HG03469 (cell line): ENCODE measurements around the gene GAPVD1.
"Not testable (repeated sequence)": the region's sequence is repeated elsewhere in the genome, so short reads cannot be mapped to it uniquely, and the experiment has no call there.

Experiments used
- ATAC-seq: cut with Tn5 transposase; IDR thresholded peaks from one replicate; pipeline ENCODE4 v1.9.1; 2021; ENCODE audit warnings: mild to moderate bottlenecking, moderate library complexity, moderate number of reproducible peaks; ENCODE audit not compliant: unreplicated experiment

GAPVD1 gene

DNA sequence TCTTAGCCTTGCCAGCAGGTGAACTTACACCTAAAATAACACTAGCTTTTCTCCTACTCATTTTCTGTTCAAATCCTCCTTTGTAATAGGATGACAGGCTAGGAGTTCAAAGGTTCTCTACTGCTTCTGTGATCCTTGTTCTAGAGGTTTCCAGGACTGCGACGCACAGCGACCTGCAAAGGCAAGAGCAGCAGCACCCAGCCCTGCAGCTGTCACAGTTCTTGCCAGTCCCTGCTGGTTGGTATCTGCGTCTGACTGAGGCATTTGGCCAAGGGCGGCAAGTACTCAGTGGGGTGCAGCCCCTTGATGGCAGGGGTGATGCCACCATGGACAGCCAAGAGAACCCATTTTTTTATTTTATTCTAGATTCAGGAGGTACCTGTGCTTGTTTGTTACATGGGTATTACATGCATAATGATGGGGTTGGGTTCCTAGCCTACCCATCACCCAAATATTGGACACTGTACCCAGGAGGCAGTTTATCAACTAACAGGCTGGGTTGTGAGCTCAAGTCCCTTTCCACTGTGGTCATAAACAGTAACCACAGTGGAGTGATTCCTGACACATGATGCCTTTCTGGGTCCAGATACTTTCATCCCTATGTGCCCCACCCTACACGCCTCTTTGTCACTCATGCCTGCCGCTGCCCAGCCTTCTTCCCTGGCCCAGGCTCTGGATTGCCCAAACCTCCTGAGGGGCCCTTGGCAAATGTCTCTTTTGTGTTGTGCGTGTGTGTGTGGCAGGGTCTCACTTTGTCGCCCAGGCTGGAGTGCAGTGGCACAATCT lies 111.0 kb downstream of the GAPVD1 start:
- ATAC-seq, result no peak

- no peak for ATAC-seq
Measured at GRCh38 chr9:125374443-125375309, 113.0 kb downstream of the GAPVD1 start.

GRCh38 chr9:125375820-125376219 lies 114.2 kb downstream of the GAPVD1 start:
- ATAC-seq, result no peak

DNA sequence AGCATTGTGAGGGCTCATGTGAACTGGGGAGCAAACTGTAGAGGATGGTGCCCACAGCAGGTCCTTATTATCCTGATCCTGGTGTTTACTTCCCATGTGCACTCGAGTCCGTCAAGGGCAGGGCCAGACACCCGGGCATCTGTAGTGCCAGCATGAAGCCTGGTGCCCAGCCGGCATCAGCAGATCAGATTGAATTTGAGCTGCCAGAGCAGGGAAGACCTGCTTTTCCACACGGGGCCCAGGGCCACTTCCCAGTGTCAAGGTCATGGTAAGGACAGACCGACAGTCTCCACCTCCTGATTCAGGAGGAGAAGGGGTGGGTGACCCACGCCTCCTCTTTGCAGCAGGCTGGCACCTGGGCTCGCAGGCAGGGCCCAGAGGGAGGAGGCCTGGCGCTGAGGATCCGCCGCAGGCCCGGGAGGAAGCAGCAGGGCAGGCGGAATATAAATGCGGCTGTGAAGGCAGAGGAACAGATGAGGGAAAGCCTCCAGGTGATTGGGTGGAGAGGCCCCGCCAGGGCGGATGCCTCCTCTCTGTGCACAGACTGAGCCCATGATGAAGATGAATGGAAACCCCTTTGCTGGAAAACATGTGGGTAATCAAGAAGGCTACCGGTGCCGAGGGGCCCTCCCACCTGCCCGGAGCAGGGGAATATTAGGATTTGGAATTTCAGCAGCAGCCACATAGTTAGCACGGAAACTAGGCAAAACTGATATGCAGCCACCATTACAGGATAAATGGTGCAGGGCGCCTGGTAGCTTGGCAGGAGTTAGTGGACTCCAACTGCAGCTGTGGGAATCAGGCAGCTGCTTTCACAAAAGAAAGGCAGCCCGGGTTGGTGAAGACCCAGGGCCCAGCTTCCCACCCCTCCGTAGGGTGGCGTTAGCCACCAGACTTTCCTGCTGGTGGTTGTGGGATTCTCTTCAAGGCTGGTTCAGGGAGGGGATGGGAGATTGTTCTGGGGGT lies 114.9 kb downstream of the GAPVD1 start:
- no peak for ATAC-seq

GRCh38 chr9:125377584-125378250 lies 116.1 kb downstream of the GAPVD1 start:
- no peak for ATAC-seq

DNA sequence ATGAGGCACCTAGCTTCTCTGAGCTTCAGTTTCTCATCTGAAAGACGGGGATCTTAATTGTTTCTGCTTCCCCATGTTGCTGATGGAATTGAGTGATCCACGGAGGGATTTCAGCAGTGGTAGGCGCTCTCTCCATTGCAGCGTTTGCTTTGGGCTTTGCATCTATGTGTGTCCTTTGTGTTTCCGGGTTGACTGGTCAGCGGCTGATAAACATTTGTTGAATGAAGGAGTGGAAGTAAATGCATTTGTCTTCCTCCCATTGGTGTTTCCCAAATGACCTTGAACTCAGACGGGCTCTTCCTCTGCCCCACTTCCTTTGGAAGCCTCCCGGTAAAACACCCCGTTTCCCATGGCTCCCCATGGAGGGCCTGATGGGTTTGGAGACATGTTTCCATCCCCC lies 117.2 kb downstream of the GAPVD1 start:
- ATAC-seq, result no peak

- ATAC-seq, result no peak
Measured at GRCh38 chr9:125379208-125379607, 117.6 kb downstream of the GAPVD1 start.

DNA sequence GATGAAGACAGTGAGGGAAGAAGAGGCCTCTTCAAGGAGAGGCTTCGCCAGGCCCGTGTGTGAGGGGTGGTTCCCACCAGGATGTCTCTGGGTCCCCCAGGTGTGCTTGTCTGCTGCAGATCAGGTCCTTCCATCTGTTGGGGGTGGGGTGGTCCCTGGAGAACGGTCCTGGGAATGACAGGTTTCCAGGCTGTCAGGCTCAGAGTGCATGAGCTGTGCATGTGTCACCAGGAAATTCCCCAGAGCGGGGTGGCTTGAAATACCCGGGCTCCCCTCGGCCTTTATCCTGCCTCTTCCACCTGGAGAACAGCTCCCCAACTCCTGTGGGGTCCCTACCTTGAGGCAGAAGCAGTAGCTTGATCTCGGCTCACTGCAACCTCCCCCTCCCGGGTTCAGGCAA lies 118.8 kb downstream of the GAPVD1 start:
- ATAC-seq, result no peak

DNA sequence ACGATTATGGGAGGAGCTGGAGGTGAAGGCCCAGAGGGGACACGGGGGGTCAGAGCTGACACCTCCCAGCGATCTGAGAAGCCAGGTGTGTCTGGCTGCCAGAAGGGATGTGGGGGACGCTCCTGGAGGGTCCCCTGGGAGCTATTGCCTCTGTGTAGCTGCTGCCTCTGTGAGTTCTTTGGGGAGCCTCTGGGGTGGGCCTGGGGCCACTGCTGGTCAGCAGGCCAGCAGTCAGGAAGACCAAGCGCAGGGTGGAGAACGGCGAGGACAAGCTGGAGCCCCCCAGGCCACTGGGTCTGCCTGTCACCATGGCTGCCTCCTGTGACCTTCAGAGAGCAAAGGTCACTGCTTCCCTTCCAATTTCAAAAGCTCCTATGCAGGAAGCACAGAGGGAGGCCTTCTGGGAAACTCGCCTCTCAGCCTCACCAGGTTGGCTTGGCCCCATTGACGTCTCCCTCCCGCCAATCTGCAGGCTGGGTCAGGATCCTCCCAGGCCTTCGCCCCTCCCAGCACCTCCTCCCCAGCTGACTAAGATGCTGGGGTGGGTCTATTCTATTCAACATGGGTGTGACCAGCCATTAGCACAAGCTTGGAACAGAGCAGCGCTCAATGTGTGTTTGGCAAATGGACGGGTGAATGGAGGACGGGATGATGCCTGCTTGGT lies 126.4 kb downstream of the GAPVD1 start:
- ATAC-seq, result no peak

DNA sequence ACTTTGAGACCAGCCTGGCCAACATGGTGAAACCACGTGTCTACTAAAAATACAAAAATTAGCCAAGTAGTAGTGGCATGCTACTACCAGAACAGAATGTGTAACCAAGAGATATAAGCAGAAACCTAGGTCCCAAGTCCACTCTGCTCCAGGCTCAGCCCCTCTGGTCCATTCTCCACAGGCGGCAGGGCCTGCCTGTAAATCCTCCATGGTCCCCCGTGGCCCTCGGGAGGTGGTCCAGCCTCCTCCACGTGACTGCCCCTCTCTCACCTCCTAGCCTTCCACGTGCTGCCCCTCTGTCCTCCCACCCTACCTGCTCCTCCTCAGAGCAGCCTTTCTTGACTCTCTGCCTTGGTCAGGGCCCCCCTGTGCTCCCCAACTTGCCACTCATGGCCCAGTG lies 127.4 kb downstream of the GAPVD1 start:
- ATAC-seq, result no peak

GRCh38 chr9:125391704-125392103 lies 130.1 kb downstream of the GAPVD1 start:
- ATAC-seq, result no peak

DNA sequence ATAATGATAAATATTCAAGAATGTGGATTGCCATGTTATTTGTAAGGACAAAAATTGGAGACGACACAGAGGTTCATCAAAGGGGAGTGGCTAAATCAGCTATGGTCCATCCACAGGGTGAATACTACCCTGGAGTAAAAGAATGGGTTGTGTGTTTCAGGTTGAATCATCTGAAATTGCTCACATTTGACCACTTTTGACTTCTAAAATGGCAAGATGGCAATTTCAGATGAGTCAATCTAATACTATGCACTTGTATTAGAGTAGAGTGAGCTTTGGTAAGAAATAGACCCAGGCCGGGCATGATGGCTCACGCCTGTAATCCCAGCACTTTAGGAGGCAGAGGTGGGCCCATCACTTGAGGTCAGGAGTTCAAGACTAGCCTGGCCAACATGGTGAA lies 131.8 kb downstream of the GAPVD1 start:
- no peak for ATAC-seq

DNA sequence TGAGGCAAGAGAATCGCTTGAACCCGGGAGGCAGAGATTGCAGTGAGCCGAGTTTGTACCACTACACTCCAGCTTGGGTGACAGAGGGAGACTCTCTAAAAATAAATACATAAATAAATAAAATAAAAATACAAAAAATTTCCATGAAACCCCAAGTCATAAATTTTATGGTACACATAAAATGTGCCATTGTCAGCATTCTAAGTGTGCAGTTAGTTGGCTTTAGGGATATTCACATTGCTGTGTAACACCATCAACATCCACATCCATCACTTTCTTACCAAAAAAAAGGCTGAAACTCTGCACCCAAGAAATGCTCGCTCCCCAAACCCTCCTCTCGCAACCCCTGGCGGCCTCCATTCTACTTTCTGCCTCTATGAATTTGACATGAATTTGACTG lies 135.2 kb downstream of the GAPVD1 start:
- no peak for ATAC-seq

- ATAC-seq, result no peak
Measured at GRCh38 chr9:125397736-125398135, 136.1 kb downstream of the GAPVD1 start.

GRCh38 chr9:125398243-125398642 lies 136.6 kb downstream of the GAPVD1 start:
- no peak for ATAC-seq

DNA sequence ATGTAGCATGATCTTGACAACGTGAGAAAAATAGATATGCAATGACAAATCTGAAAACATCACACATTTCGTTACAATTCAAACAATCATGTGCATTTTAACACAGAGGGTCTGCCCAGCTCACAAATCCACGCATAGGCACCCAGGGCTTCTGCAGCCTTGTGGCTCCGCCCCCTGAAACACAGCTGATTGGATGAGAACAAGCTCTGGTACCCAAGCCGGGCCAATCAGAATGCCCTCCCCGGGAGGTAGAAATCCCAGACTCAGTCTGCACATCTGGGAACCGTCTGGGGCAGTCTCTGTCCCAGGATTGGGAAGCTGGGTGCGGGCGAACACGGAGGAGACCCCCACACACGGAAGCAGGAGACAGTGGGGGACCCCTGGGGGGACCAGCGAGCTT lies 137.5 kb downstream of the GAPVD1 start:
- ATAC-seq, result no peak

GRCh38 chr9:125399666-125400065 lies 138.0 kb downstream of the GAPVD1 start:
- ATAC-seq, result no peak

DNA sequence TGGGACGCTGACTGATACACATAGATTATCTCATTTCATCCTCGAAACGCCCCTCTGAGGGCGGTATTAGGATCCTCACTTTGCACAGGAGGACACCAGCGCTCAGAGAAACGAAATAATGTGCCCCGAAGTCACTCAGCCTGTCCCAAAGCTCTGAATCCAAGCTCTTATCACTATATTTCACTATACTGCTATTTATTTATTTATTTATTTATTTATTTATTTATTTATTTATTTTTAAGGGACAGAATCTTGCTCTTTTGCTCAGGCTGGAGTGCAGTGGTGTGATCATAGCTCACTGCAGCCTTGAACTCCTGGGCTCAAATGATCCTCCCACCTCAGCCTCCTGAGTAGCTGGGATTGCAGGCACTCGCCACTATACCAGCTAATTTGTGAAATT lies 138.6 kb downstream of the GAPVD1 start:
- ATAC-seq, result not testable (repeated sequence)

GRCh38 chr9:125400725-125401716 lies 139.4 kb downstream of the GAPVD1 start:
- no peak for ATAC-seq
